ENCODE data around the gene MYL3.

GRCh38 chr3:46849045-46849631 is 14.1 kb downstream of the MYL3 start:
- TF ChIP-seq EGR1 (IDR thresholded peaks at IDR 0.05): no peak
- TF ChIP-seq RAD21 (IDR thresholded peaks at IDR 0.05; ENCODE audit: low read depth): no peak
- no peak for TF ChIP-seq TEAD4 (IDR thresholded peaks at IDR 0.05)
- TF ChIP-seq CEBPB (IDR thresholded peaks at IDR 0.05): no peak
- TF ChIP-seq TAF1 (IDR thresholded peaks at IDR 0.05; ENCODE audit: low read depth): no peak
- TF ChIP-seq USF1 (IDR thresholded peaks at IDR 0.05): no peak
- TF ChIP-seq CREB1 (IDR thresholded peaks at IDR 0.05; ENCODE audit: low read depth): no peak
- TF ChIP-seq MAX (IDR thresholded peaks at IDR 0.05): no peak
- no peak for TF ChIP-seq REST (IDR thresholded peaks at IDR 0.05; ENCODE audit: low read depth)
- no peak for TF ChIP-seq FOXM1 (IDR thresholded peaks at IDR 0.05; ENCODE audit: borderline replicate concordance, low read depth)
- TF ChIP-seq EP300 (IDR thresholded peaks at IDR 0.05; ENCODE audit: borderline replicate concordance): no peak
- no peak for TF ChIP-seq TCF12 (IDR thresholded peaks at IDR 0.05; ENCODE audit: low read depth)
- no peak for TF ChIP-seq ZBTB7A (IDR thresholded peaks at IDR 0.05; ENCODE audit: low read depth)
